ENCODE data around the gene ADORA2A.

GRCh38 chr22:24434471-24435322 is 7.3 kb downstream of the ADORA2A start:
- TF ChIP-seq REST (IDR thresholded peaks at IDR 0.05; ENCODE audit: insufficient replicate concordance, low read depth) (peak; percentile 15), CTCF (IDR thresholded peaks at IDR 0.05; ENCODE audit: insufficient read depth, low read length) (no peak), GABPA (IDR thresholded peaks at IDR 0.05; ENCODE audit: low read depth) (peak; percentile 89)

All from HL-60 (cell line).